ENCODE measurements around the gene CRNKL1. TPM values are rescaled to one million over a fixed set of nuclear protein-coding genes. Genes with fewer than 3 reads are reported as not detected.

CRNKL1 gene
- total RNA-seq = 10 to 100 TPM; 20.0 to 23.2 TPM

DNA sequence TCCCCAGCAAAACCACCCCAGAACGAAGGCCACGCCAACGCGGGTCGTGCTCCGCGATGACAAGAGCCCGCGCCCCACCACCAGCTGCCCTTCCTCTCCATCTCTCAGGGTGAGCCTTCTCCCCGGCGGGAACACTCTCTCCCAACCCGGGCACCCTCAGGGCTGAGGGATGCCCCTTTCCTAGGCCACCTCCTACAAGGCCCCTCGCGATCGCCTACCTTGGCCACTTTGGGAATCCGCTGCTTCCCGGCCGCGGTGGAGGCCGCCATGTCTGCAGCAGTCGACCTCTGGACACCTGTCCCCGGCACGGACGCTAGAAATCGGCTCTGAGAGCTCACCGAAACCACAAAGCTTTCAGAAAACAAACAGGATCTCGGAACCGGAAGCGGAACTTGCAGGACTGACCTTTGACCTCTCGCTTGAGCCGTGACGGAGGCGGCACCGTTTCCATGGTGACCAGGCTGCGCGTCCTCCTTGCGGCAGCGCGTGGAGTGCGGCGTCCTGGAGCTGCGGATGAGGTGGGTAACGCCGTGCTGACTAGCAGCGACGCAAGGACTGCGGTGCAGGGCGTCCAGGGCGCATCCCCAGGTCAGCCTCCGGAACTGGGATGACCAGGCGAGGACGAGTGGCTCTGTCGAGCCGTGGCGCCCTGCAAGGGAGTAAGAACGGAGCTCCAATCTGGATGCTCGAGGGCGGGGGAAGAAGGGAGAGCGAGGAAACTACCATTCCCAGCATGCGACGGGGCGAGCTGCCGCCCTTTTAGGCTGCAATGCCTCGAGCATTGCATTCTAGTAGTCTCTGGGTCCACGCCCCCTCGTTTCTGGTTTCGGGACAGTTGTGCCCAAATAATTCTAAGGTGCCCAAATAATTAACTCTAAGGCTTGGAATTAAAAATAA lies at the start of gene CRNKL1, which contains the start of gene CFAP61:
Gene CRNKL1 (minus strand): TSS at position 393 of the 897 bp plus-strand sequence. CDS start 124 bp downstream, at position 269.
Gene CFAP61 (plus strand): TSS at position 459 of the 897 bp plus-strand sequence. CDS start 4,122 bp downstream, outside the sequence.
- H3K9me3 Mint-ChIP-seq = no peaks in the 10 kb centered on the region
- peaks cover 22% of the 10 kb centered on the region for H3K4me1 Mint-ChIP-seq
- peak within 1 kb of the TSS; percentile 97 for H3K4me3 Mint-ChIP-seq
- DNase-seq = peak; percentile 98
- ChIA-PET POLR2A (interaction anchor here (0.7 to 0.8 kb wide), 2 partner anchors 12 to 35 kb away, joined by 4 read pairs; partner anchors contain the start of gene NAA20), CTCF (interaction anchor here (0.9 to 1.7 kb wide), 5 partner anchors 9 to 37 kb away, joined by 3 to 7 read pairs (median 3); partner anchors contain the start of gene NAA20)
- no peaks in the 10 kb centered on the region for H3K27me3 Mint-ChIP-seq
- H3K36me3 Mint-ChIP-seq (ENCODE audit: low read depth) = peaks cover 32% of the 10 kb centered on the region
- peak within 1 kb of the TSS; percentile 97 for H3K27ac Mint-ChIP-seq

DNA sequence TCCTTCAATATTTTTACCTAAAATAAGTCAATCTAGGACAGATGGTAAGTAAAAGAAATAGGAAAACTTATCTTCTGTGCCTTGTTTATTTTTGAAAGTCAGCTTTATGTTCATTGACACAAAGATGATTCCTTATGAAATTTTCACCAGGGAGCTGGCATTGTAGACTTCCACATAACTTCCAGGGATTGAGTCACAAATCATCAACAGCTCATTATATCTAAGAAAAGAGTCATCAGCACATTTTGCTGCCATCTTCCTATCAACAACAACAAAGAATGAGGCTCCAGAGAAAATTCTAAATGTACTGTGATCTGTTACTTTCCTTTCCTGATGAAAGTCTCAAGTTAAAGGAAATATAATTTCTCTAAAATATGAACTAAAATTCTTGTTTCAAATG lies 48.6 kb upstream of the CRNKL1 start:
- Mint-ChIP-seq H3K36me3 (ENCODE audit: low read depth) (no peaks in the 10 kb centered on the region), H3K4me3 (no peak overlapping the region), H3K9me3 (no peaks in the 10 kb centered on the region), H3K27me3 (peaks cover 10% of the 10 kb centered on the region), H3K4me1 (no peaks in the 10 kb centered on the region), H3K27ac (no peak overlapping the region)
- ChIA-PET POLR2A (no interaction called here), CTCF (no interaction called here)
- DNase-seq = no peak

DNA sequence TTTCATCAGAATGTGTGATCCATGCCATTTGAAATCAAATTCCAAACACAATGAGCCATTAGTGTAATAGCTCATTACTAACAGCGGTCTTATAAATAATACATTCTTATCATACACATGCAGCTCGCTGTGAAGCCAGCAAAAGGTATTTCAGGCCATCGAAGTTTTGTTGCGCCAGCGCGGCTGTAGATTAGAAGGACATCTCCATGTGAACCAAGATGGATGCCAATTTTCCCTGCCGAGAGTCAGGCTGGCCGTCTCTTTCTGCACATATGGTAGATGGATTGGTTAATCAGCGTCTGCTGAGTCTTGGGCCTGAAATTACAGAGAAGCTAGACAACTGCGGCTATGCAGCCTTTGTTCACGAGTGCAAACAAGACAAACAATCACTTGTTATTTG lies 44.2 kb upstream of the CRNKL1 start:
- Mint-ChIP-seq H3K9me3 (no peaks in the 10 kb centered on the region), H3K4me3 (no peak overlapping the region), H3K27me3 (peaks cover 5% of the 10 kb centered on the region), H3K27ac (no peak overlapping the region), H3K36me3 (ENCODE audit: low read depth) (no peaks in the 10 kb centered on the region), H3K4me1 (no peaks in the 10 kb centered on the region)
- no peak for DNase-seq
- CTCF ChIA-PET = no interaction called here
- POLR2A ChIA-PET = no interaction called here

DNA sequence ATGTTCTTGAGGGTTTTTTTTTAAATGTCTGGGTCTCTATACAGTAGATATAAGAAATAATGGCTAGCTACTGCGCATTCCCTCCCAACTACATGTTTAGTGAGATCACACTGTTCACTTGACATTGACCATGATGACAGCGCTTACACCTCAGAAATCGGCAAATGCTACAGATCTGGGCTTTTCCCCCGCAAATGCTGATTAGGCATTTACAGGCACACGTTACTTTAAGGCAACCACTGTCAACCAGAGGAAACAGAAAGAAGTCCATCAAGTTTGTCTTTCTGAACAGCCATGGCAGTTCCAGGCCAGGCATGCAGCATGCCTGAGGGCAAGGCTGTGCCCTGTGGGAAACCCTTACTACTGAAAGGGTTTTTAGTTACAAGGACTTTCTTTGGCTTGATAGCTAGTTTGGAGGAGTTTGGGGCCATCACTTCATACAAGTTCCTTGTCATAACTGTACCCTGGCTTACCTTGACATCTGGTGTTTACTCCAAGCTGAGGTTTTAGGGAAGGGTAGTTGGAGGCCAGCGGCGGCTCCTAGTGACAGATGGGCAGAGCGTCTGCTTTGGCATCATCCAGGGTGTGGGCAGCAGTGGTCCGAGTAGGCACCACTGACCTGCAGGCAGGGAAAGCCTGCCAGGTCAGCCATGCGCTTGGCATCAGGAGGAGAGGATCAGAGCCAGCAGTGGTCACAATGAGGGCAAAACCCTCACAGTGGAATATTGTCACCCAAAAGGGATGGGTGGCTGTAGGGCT lies 43.0 kb upstream of the CRNKL1 start:
- no peak overlapping the region for H3K27ac Mint-ChIP-seq
- no peak for DNase-seq
- H3K36me3 Mint-ChIP-seq (ENCODE audit: low read depth) = no peaks in the 10 kb centered on the region
- ChIA-PET POLR2A (no interaction called here), CTCF (no interaction called here)
- H3K4me1 Mint-ChIP-seq = no peaks in the 10 kb centered on the region
- H3K9me3 Mint-ChIP-seq = no peaks in the 10 kb centered on the region
- peaks cover 5% of the 10 kb centered on the region for H3K27me3 Mint-ChIP-seq
- H3K4me3 Mint-ChIP-seq = no peak overlapping the region

DNA sequence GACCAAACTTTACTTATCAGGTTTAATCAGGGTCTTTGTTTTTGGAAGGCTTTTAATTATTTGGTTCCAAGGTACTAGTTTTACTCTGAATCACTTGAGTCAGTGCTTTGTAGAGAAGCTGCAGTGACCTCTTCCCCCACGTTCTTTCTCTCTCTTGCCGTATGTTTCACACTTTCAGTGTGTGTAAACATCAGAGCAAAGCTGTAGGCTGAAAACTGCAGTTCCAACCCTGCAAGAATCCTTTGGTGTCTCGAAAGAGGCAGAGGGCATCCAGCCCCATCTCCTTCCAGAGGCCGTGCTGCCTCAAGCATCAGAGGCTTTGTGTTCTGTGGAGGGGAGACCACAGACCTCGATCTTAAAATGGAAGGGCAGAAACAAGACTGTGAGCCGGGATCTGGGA lies 42.1 kb upstream of the CRNKL1 start:
- H3K4me1 Mint-ChIP-seq = no peaks in the 10 kb centered on the region
- CTCF ChIA-PET = no interaction called here
- H3K27ac Mint-ChIP-seq = no peak overlapping the region
- no peak overlapping the region for H3K4me3 Mint-ChIP-seq
- POLR2A ChIA-PET = no interaction called here
- peaks cover 5% of the 10 kb centered on the region for H3K27me3 Mint-ChIP-seq
- no peak for DNase-seq
- no peaks in the 10 kb centered on the region for H3K9me3 Mint-ChIP-seq
- H3K36me3 Mint-ChIP-seq (ENCODE audit: low read depth) = no peaks in the 10 kb centered on the region

DNA sequence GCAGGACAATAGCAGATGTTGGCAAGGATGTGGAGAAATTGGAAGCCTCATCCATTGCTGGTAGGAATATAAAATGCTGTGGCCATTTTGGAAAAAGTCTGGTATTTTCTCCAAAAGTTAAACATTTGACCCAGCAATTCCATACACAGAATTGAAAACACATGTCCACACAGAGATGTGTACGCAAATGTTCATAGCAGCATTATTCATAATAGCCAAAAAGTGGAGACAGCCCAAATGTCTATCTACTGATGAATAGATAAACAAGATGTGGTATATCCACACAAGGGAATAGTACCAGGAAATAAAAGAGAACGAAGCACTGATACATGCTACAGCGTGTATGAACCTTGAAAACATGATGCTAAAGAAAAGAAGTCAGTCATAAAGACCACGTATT lies 40.6 kb upstream of the CRNKL1 start:
- H3K27me3 Mint-ChIP-seq = peaks cover 5% of the 10 kb centered on the region

DNA sequence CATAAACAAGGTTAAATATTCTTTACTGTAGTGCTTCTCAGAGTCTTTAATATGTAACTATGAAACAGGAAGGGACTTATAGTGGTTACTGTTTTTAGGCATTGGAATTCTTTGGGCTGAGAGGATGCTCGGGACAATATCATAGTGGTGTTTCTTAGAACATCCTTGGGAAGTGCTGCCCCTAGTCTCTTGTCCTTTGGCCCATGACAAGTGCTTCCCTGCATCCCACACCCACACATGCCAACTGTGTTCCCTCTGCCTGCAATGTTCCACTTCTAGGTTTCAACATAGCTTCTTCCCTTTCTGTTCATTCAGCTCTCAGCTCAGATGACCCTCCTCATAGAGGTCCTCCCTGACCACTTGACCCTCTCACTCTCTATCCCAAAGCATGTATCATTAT lies 37.7 kb upstream of the CRNKL1 start:
- Mint-ChIP-seq H3K36me3 (ENCODE audit: low read depth) (no peaks in the 10 kb centered on the region), H3K9me3 (no peaks in the 10 kb centered on the region), H3K27ac (no peak overlapping the region), H3K4me1 (no peaks in the 10 kb centered on the region), H3K27me3 (peaks cover 5% of the 10 kb centered on the region), H3K4me3 (no peak overlapping the region)
- ChIA-PET POLR2A (no interaction called here), CTCF (no interaction called here)
- no peak for DNase-seq

More for the DNA sequence above, 40.6 kb upstream of the CRNKL1 start:
- no peaks in the 10 kb centered on the region for H3K4me1 Mint-ChIP-seq
- no peaks in the 10 kb centered on the region for H3K9me3 Mint-ChIP-seq
- POLR2A ChIA-PET = no interaction called here
- no peak for DNase-seq
- H3K36me3 Mint-ChIP-seq (ENCODE audit: low read depth) = no peaks in the 10 kb centered on the region
- no peak overlapping the region for H3K27ac Mint-ChIP-seq
- H3K4me3 Mint-ChIP-seq = no peak overlapping the region
- CTCF ChIA-PET = no interaction called here

DNA sequence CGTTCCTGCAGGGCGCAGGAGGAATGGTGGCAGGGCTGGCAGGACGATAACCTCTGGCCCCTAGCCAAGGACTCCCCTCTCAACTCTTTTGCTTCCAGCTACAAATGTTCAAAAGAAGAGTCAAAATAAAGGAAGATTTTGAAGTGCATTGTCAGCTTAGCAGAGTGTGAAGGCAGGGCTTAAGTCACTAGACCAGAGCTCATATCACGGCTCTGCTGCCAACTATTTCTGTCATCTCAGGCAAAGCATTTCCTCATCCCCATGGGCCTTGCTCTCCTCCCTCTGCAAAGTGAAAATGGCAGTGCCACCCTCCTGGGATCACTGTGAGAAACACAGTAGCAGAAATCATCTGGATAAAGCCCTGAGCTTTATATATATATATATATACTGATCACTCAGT lies 36.8 kb upstream of the CRNKL1 start:
- CTCF ChIA-PET = no interaction called here
- H3K27me3 Mint-ChIP-seq = peaks cover 5% of the 10 kb centered on the region
- no peaks in the 10 kb centered on the region for H3K9me3 Mint-ChIP-seq
- no peak for DNase-seq
- no peaks in the 10 kb centered on the region for H3K36me3 Mint-ChIP-seq (ENCODE audit: low read depth)
- POLR2A ChIA-PET = no interaction called here
- no peak overlapping the region for H3K27ac Mint-ChIP-seq
- H3K4me1 Mint-ChIP-seq = peaks cover under 1% of the 10 kb centered on the region
- H3K4me3 Mint-ChIP-seq = no peak overlapping the region

DNA sequence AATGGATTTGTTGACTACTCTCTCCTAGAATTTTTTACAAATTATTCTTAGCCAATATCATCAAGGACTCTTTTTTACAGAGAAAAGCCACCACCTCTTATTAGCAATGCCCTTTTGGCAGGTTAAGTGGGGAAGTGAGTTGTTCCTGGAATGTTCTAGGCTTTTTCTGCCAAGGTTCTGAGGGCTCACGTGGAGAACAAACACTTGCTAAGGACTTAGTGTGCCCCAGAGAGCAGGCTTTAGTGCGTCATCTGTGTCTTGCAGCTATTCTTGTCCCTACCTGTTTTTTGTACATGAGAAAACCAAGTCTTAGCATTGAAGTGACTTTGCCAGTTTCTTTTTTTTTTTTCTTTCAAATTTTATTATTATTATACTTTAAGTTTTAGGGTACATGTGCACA lies 33.5 kb upstream of the CRNKL1 start:
- Mint-ChIP-seq H3K4me3 (no peak overlapping the region), H3K27me3 (peaks cover 15% of the 10 kb centered on the region), H3K27ac (no peak overlapping the region), H3K9me3 (no peaks in the 10 kb centered on the region), H3K4me1 (peaks cover 2% of the 10 kb centered on the region), H3K36me3 (ENCODE audit: low read depth) (no peaks in the 10 kb centered on the region)
- DNase-seq = no peak
- ChIA-PET CTCF (no interaction called here), POLR2A (no interaction called here)

DNA sequence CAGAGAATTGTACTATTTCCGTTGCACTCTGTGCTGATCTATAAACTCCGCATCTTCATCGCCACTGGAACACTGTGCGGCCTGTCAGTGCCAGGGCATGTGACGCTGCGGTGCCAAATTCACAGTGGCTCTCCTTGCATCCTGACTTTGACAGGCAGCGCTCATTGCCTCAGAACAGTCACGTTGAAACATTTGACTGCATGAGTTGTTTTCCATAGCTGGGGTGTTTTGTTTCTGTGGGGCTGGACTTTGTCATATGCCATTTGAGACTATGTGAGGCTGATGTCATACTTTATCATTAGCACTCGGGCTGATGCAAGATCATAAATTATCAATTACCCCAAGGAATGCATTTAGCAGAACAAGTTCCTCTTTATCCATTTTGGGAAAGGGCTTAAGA lies 32.8 kb upstream of the CRNKL1 start:
- ChIA-PET POLR2A (no interaction called here), CTCF (no interaction called here)
- Mint-ChIP-seq H3K36me3 (ENCODE audit: low read depth) (no peaks in the 10 kb centered on the region), H3K4me3 (no peak overlapping the region), H3K4me1 (peaks cover 2% of the 10 kb centered on the region), H3K9me3 (no peaks in the 10 kb centered on the region), H3K27ac (no peak overlapping the region), H3K27me3 (peaks cover 15% of the 10 kb centered on the region)
- DNase-seq = no peak

DNA sequence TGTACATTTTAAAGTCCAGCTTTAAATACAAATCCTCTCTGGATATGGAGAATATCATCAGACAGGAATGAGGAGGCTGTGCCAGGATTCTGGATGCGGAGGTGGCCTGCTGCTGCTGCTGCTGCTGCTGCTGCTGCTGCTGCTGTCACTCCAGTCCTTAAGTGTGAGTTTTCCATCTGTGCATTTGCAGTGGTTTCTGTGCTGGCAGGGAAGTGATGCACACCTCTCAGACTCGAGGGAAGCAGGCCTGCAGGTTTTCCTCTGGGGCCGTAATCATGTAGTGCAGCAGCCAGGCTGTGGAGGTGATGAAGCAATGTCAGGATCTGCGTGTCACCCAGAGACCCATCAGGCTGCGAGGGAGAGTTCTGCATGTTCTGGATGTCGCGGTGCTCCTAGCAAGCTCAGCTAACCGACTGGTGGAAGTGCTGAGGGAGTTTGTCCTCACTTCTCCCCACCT lies 32.1 kb upstream of the CRNKL1 start:
- H3K27ac Mint-ChIP-seq = no peak overlapping the region
- no peak overlapping the region for H3K4me3 Mint-ChIP-seq
- peaks cover 2% of the 10 kb centered on the region for H3K4me1 Mint-ChIP-seq
- POLR2A ChIA-PET = no interaction called here
- DNase-seq = no peak
- peaks cover 15% of the 10 kb centered on the region for H3K27me3 Mint-ChIP-seq
- no peaks in the 10 kb centered on the region for H3K36me3 Mint-ChIP-seq (ENCODE audit: low read depth)
- no peaks in the 10 kb centered on the region for H3K9me3 Mint-ChIP-seq
- CTCF ChIA-PET = no interaction called here

DNA sequence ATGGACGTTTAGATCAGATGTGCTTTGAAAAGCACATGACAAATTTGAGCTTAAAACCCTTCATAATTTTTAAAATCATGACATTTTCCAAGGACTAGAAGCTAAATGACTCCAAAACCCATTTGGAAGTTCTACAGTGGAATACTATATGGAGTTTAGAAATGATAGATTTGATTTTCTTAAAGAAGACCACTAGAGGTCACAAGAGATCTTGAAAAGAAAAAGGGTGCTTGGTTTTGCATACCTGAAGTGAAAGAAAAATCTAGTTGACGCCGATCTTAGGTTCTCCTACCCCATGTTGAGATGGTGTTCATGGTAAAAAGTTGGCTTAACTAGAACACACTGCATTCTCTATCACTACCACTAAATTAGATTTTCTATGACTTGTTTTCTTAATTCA lies 31.5 kb upstream of the CRNKL1 start:
- H3K4me3 Mint-ChIP-seq = no peak overlapping the region
- ChIA-PET CTCF (no interaction called here), POLR2A (no interaction called here)

DNA sequence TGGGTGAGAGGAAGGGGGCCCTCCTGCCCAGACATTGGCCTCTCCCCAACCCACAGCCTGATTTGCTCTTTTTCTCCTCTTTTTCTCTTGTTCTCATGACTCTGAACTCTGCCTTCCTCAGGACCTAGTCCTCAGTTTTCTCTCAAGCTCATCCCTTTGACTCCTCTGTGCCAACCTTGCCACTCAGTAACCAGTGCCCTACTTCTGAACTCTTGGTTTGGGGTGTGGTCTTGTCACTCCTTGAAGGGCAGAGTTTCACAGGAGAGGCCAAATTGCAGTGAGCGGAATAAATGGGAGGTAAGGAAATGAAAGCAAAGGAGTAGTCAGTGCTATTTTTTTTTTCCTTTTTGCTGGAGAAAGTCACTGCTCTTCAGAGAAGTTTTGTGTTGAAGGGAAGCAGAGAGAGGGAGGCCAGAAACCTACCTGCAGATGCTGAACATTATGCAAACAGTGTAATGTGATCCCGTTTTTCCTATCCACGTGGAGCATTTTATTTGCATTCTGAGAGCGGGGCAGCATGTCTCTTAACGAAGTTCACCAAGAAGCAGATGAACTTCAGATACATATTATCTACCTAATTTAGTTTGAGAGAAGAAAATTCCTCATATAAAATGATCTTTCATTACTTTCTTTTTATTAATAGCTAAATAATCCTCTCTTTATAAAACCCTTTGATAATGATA lies 27.0 kb upstream of the CRNKL1 start:
- POLR2A ChIA-PET = no interaction called here
- Mint-ChIP-seq H3K36me3 (ENCODE audit: low read depth) (no peaks in the 10 kb centered on the region), H3K27me3 (peaks cover 27% of the 10 kb centered on the region), H3K27ac (no peak overlapping the region), H3K4me1 (peaks cover 2% of the 10 kb centered on the region), H3K9me3 (no peaks in the 10 kb centered on the region), H3K4me3 (no peak overlapping the region)
- CTCF ChIA-PET = no interaction called here
- DNase-seq = no peak

More for the DNA sequence above, 31.5 kb upstream of the CRNKL1 start:
- no peaks in the 10 kb centered on the region for H3K9me3 Mint-ChIP-seq
- no peak for DNase-seq
- H3K36me3 Mint-ChIP-seq (ENCODE audit: low read depth) = no peaks in the 10 kb centered on the region
- H3K4me1 Mint-ChIP-seq = peaks cover 2% of the 10 kb centered on the region
- H3K27ac Mint-ChIP-seq = no peak overlapping the region
- peaks cover 17% of the 10 kb centered on the region for H3K27me3 Mint-ChIP-seq

Measured in activated CD4-positive, alpha-beta T cell treated with anti-CD3 and anti-CD28 coated beads, Interleukin-2, amount 10 ng/mL, durations not matched to agents 7 days and 5 days (primary cell).